ENCODE results near the gene PITPNM1. TPM values are rescaled to one million over a fixed set of nuclear protein-coding genes. Genes with fewer than 3 reads are reported as not detected.

PITPNM1 gene
- total and polyA plus RNA-seq, 7 donors: 3.2 to 69.1 (median 16.0) TPM

- WGBS, 2 donors: 70 to 89% methylated on average over 33 of the region's 33 CpGs
- DNase-seq: no peak
- Histone ChIP-seq H3K27me3 (no peaks in the 10 kb centered on the region), H3K27ac (peak within 1 kb of the TSS in 1 of 4 donors; percentile 29), H3K36me3 (no peaks in the 10 kb centered on the region), H3K4me3 (no peak within 1 kb of the TSS), H3K9me3 (no peaks in the 10 kb centered on the region), H3K4me1 (no peaks in the 10 kb centered on the region)
- TF ChIP-seq POLR2A (IDR thresholded peaks at IDR 0.05) (no peak), EP300 (IDR thresholded peaks at IDR 0.05) (no peak), CTCF (IDR thresholded peaks at IDR 0.05) (no peak), POLR2AphosphoS5 (IDR thresholded peaks at IDR 0.05) (no peak)
- intact Hi-C loops (cut with DNase I): no loop called here
Observed at GRCh38 chr11:67452141-67452952, 52.8 kb downstream of the PITPNM1 start, which contains the start of gene GPR152. TSS of gene GPR152 (minus strand) at chr11:67452729. CDS start at chr11:67452724, 5 bp downstream.

- peak overlapping the region in 1 of 4 donors; percentile 29 for H3K27ac ChIP-seq
- intact Hi-C loops (cut with DNase I): no loop called here
- WGBS, 2 donors: 92 to 95% methylated on average over 14 of the region's 14 CpGs
Observed at GRCh38 chr11:67451658-67451976, 53.5 kb downstream of the PITPNM1 start.

GRCh38 chr11:67450796-67451657 is 54.1 kb downstream of the PITPNM1 start:
- intact Hi-C loops (cut with DNase I): no loop called here
- 91 to 93% methylated on average over 25 of the region's 25 CpGs for WGBS, 2 donors
- Histone ChIP-seq H3K4me3 (no peak overlapping the region), H3K27ac (no peak overlapping the region), H3K4me1 (no peaks in the 10 kb centered on the region), H3K36me3 (no peaks in the 10 kb centered on the region), H3K9me3 (no peaks in the 10 kb centered on the region), H3K27me3 (no peaks in the 10 kb centered on the region)
- TF ChIP-seq POLR2A (IDR thresholded peaks at IDR 0.05) (no peak), CTCF (IDR thresholded peaks at IDR 0.05) (no peak), POLR2AphosphoS5 (IDR thresholded peaks at IDR 0.05) (no peak), EP300 (IDR thresholded peaks at IDR 0.05) (no peak)
- no peak for DNase-seq

More at GRCh38 chr11:67451658-67451976, 53.5 kb downstream of the PITPNM1 start:
- no peaks in the 10 kb centered on the region for H3K36me3 ChIP-seq
- DNase-seq: no peak
- TF ChIP-seq EP300 (IDR thresholded peaks at IDR 0.05): no peak
- TF ChIP-seq CTCF (IDR thresholded peaks at IDR 0.05): no peak
- TF ChIP-seq POLR2A (IDR thresholded peaks at IDR 0.05): no peak
- no peak for TF ChIP-seq POLR2AphosphoS5 (IDR thresholded peaks at IDR 0.05)
- no peak overlapping the region for H3K4me3 ChIP-seq
- no peaks in the 10 kb centered on the region for H3K27me3 ChIP-seq
- H3K4me1 ChIP-seq: no peaks in the 10 kb centered on the region
- H3K9me3 ChIP-seq: no peaks in the 10 kb centered on the region

GRCh38 chr11:67449116-67449844 is 55.9 kb downstream of the PITPNM1 start:
- WGBS, 2 donors: 43 to 64% methylated on average over 9 of the region's 9 CpGs
- peaks cover 0 to 3% (median 1%) of the 10 kb centered on the region in 4 donors for H3K4me1 ChIP-seq
- no peak overlapping the region for H3K4me3 ChIP-seq
- no peak overlapping the region for H3K27ac ChIP-seq
- intact Hi-C loops (cut with DNase I): no loop called here
- H3K9me3 ChIP-seq: no peaks in the 10 kb centered on the region
- DNase-seq: no peak
- H3K27me3 ChIP-seq: no peaks in the 10 kb centered on the region
- no peaks in the 10 kb centered on the region for H3K36me3 ChIP-seq
- no peak for TF ChIP-seq CTCF (IDR thresholded peaks at IDR 0.05)
- TF ChIP-seq POLR2A (IDR thresholded peaks at IDR 0.05): no peak
- no peak for TF ChIP-seq POLR2AphosphoS5 (IDR thresholded peaks at IDR 0.05)
- TF ChIP-seq EP300 (IDR thresholded peaks at IDR 0.05): no peak

All from sigmoid colon (tissue), 7 donors.